Hypothalamus (tissue), 51 donors: ENCODE data around the gene LMNB1.

Experiments used
- DNase-seq, 51 donors: peaks; one replicate each; lab custom pipeline; 2025; lab: John Stamatoyannopoulos, UW

The LMNB1 gene

GRCh38 chr5:126881821-126882600 is 105.1 kb downstream of the LMNB1 start:
- no peak for DNase-seq

GRCh38 chr5:126883564-126884245 is 106.8 kb downstream of the LMNB1 start:
- DNase-seq = no peak

- DNase-seq = no peak
Measured at GRCh38 chr5:126884269-126884819, 107.4 kb downstream of the LMNB1 start.
